Mesenchymal stem cell (in vitro differentiated cells and primary cell): ENCODE data around the gene LGALSL.

ENCODE experiments used
- DNase-seq: peaks from one replicate; pipeline ENCODE4 v3.0.0-alpha.2; 2013
- H2AFZ ChIP-seq: one replicate; pipeline ENCODE4 v1.6.1; 2013; ENCODE audit warnings: low read depth, mild to moderate bottlenecking, control low read depth, inconsistent platforms, low read length, moderate library complexity
- H2AK5ac ChIP-seq: 2 replicates; pipeline ENCODE4 v1.6.1; 2013; ENCODE audit warnings: low read length, moderate library complexity, mild to moderate bottlenecking, inconsistent platforms; ENCODE audit not compliant: severe bottlenecking
- H2BK120ac ChIP-seq: one replicate; pipeline ENCODE4 v1.6.1; 2013; ENCODE audit warnings: low read depth, mild to moderate bottlenecking, inconsistent platforms, low read length, moderate library complexity
- H2BK12ac ChIP-seq, 2 experiments: one replicate each; pipeline ENCODE4 v1.6.1; 2013; ENCODE audit warnings: inconsistent platforms in 2 of 2, low read length in 2 of 2, mild to moderate bottlenecking in 2 of 2, moderate library complexity in 2 of 2, control low read depth in 1 of 2
- H2BK15ac ChIP-seq: one replicate; pipeline ENCODE4 v1.6.1; 2013; ENCODE audit warnings: mild to moderate bottlenecking, low read depth, inconsistent platforms; ENCODE audit not compliant: poor library complexity, severe bottlenecking
- H2BK5ac ChIP-seq: 2 replicates; pipeline ENCODE4 v1.6.1; 2013; ENCODE audit warnings: low read depth, mild to moderate bottlenecking, low read length, control low read depth, inconsistent platforms; ENCODE audit not compliant: poor library complexity, severe bottlenecking
- H3K14ac ChIP-seq, 2 experiments: one replicate each; pipeline ENCODE4 v1.6.1; 2013; ENCODE audit warnings: inconsistent platforms in 2 of 2, low read length in 2 of 2, control low read depth in 1 of 2, mild to moderate bottlenecking in 1 of 2, moderate library complexity in 1 of 2
- H3K18ac ChIP-seq, 2 experiments: one replicate each; pipeline ENCODE4 v1.6.1; 2013; ENCODE audit warnings: inconsistent platforms in 2 of 2, low read length in 2 of 2, control low read depth in 1 of 2, low read depth in 1 of 2, mild to moderate bottlenecking in 1 of 2
- H3K23ac ChIP-seq, 2 experiments: one replicate each; pipeline ENCODE4 v1.6.1; 2013; ENCODE audit warnings: inconsistent platforms in 2 of 2, low read length in 2 of 2, mild to moderate bottlenecking in 2 of 2, moderate library complexity in 2 of 2, control low read depth in 1 of 2
- H3K27ac ChIP-seq: 2 replicates; pipeline ENCODE4 v1.5.1; 2013; ENCODE audit warnings: mild to moderate bottlenecking, moderate library complexity, low read length, control low read depth, inconsistent platforms; ENCODE audit not compliant: poor library complexity, severe bottlenecking
- H3K27me3 ChIP-seq, 2 experiments: 2 replicates each; pipeline versions ENCODE4 v1.6.1 to v1.7.0; 2013; ENCODE audit warnings: low read length in 2 of 2, mild to moderate bottlenecking in 2 of 2, moderate library complexity in 2 of 2, control low read depth in 1 of 2, inconsistent platforms in 1 of 2; ENCODE audit not compliant: control insufficient read depth in 1 of 2, insufficient read depth in 1 of 2
- H3K36me3 ChIP-seq, 2 experiments: 2 replicates each; pipeline versions ENCODE4 v1.6.1 to v1.7.0; 2013; ENCODE audit warnings: low read length in 2 of 2, control low read depth in 1 of 2, inconsistent platforms in 1 of 2, low read depth in 1 of 2, mild to moderate bottlenecking in 1 of 2; ENCODE audit not compliant: insufficient read depth in 2 of 2, control insufficient read depth in 1 of 2
- H3K4ac ChIP-seq, 2 experiments: one replicate each; pipeline ENCODE4 v1.6.1; 2013; ENCODE audit warnings: inconsistent platforms in 2 of 2, low read length in 2 of 2, mild to moderate bottlenecking in 2 of 2, moderate library complexity in 2 of 2, control low read depth in 1 of 2, low read depth in 1 of 2
- H3K4me1 ChIP-seq: 2 replicates; pipeline ENCODE4 v1.6.1; 2013; ENCODE audit warnings: low read depth, low read length, control low read depth; ENCODE audit not compliant: control insufficient read depth, insufficient read depth
- H3K4me2 ChIP-seq: 2 replicates; pipeline ENCODE4 v1.6.1; 2013; ENCODE audit warnings: low read length, mild to moderate bottlenecking, inconsistent platforms; ENCODE audit not compliant: poor library complexity, severe bottlenecking
- H3K4me3 ChIP-seq, 2 experiments: 2 replicates each; pipeline versions ENCODE4 v1.5.1 to v1.7.0; 2013; ENCODE audit warnings: low read length in 2 of 2, mild to moderate bottlenecking in 2 of 2, control low read depth in 1 of 2, low read depth in 1 of 2; ENCODE audit not compliant: insufficient read depth in 1 of 2
- H3K79me1 ChIP-seq: replicated peaks from 2 replicates; pipeline ENCODE4 v1.6.1; 2013; ENCODE audit warnings: mild to moderate bottlenecking, control low read depth, low read length, inconsistent platforms; ENCODE audit not compliant: poor library complexity, severe bottlenecking
- H3K9ac ChIP-seq: 2 replicates; pipeline ENCODE4 v1.7.0; 2013; ENCODE audit warnings: mild to moderate bottlenecking, low read length, moderate library complexity
- H3K9me3 ChIP-seq: 2 replicates; pipeline ENCODE4 v1.7.0; 2013; ENCODE audit warnings: mild to moderate bottlenecking, low read length; ENCODE audit not compliant: control insufficient read depth
- H4K8ac ChIP-seq: one replicate; pipeline ENCODE4 v1.6.1; 2013; ENCODE audit warnings: inconsistent platforms, mild to moderate bottlenecking, low read length, moderate library complexity
- H4K91ac ChIP-seq: one replicate; pipeline ENCODE4 v1.6.1; 2013; ENCODE audit warnings: mild to moderate bottlenecking, low read length, inconsistent platforms
- WGBS: methylation state at CpG from one replicate; pipeline ENCODE4 v1.1.7; 2013; ENCODE audit warnings: mixed read lengths; 5-methylcytosine and 5-hydroxymethylcytosine counted together

The LGALSL gene

DNA sequence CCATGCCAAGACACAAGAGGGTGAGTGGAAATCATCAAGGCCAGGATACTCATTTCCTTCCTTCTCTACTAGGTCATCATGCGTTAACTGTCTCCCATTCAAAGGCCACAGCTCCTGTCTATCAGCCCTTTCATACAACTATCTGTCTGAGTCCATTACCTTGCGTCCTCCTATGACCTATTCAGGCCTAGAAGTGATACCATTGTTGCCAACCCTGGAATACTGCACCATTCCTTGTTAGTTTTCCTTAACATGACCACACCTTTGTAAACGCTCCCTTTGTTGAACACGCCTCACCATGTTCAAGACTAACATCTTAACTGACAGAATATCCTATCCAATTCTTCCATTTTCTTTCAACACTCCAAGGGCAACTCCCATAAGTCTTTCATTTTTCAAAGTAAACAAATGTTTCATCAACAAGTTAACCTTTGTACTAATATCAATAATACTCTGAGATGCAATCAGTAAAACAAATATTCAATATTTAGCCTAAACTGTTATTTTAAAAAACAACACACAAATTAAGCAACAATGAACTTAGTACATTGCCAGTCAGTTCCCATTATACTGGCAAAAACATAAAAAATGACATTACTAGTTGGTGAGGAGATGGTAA is 19.8 kb upstream of the LGALSL start:
- Histone ChIP-seq H2BK12ac (no peak overlapping the region), H4K91ac (no peak overlapping the region)

DNA sequence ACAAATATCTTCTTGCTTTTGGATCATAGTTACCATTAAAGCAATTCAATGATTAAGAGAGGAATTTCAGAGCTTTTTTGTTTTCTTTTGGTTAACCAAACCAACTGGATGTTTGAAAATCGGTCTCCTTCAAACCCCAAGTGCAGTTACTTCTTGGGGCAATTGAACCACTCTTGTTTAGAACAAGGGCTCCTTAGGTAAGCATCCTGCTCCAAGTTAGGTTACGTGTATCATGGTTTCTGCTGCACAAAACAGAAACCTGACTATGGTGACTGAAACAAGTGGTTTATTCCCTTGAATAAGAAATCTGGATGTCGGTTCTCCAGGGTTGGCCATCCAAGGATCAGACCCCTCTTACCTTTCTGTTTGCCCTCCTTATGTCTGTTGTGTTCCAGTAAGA is 16.1 kb upstream of the LGALSL start:
- Histone ChIP-seq H2BK5ac (no peak overlapping the region), H3K27me3 (peaks cover 11 to 33% of the 10 kb centered on the region in 2 experiments), H3K9ac (no peak overlapping the region), H3K14ac (no peak overlapping the region), H2AFZ (no peak overlapping the region), H2AK5ac (no peak overlapping the region), H2BK120ac (no peak overlapping the region), H4K91ac (no peak overlapping the region), H4K8ac (no peak overlapping the region), H3K4me2 (no peak overlapping the region), H2BK15ac (no peak overlapping the region), H3K27ac (no peak overlapping the region), H3K4me1 (no peaks in the 10 kb centered on the region), H3K9me3 (no peaks in the 10 kb centered on the region), H3K4me3 (no peak overlapping the region), H3K23ac (no peak overlapping the region), H3K36me3 (no peaks in the 10 kb centered on the region), H3K18ac (no peak overlapping the region), H3K79me1 (no peaks in the 10 kb centered on the region), H2BK12ac (no peak overlapping the region), H3K4ac (no peak overlapping the region)
- 91% methylated on average over 2 of the region's 3 CpGs for WGBS
- DNase-seq = no peak

More for the DNA sequence above, 19.8 kb upstream of the LGALSL start:
- no peaks in the 10 kb centered on the region for H3K79me1 ChIP-seq
- no peak overlapping the region for H3K14ac ChIP-seq
- H3K27ac ChIP-seq = no peak overlapping the region
- no peaks in the 10 kb centered on the region for H3K36me3 ChIP-seq
- 92% methylated on average over 4 of the region's 4 CpGs for WGBS
- H3K4me2 ChIP-seq = no peak overlapping the region
- H2AFZ ChIP-seq = no peak overlapping the region
- H4K8ac ChIP-seq = no peak overlapping the region
- H3K4ac ChIP-seq = no peak overlapping the region
- no peak overlapping the region for H2BK15ac ChIP-seq
- no peak overlapping the region for H2AK5ac ChIP-seq
- H3K4me1 ChIP-seq = no peaks in the 10 kb centered on the region
- H2BK5ac ChIP-seq = no peak overlapping the region
- DNase-seq = no peak
- H3K9ac ChIP-seq = no peak overlapping the region
- H3K18ac ChIP-seq = no peak overlapping the region
- H3K4me3 ChIP-seq = no peak overlapping the region
- no peak overlapping the region for H3K23ac ChIP-seq
- H2BK120ac ChIP-seq = no peak overlapping the region
- no peaks in the 10 kb centered on the region for H3K9me3 ChIP-seq
- peaks cover 9 to 14% of the 10 kb centered on the region in 2 experiments for H3K27me3 ChIP-seq

DNA sequence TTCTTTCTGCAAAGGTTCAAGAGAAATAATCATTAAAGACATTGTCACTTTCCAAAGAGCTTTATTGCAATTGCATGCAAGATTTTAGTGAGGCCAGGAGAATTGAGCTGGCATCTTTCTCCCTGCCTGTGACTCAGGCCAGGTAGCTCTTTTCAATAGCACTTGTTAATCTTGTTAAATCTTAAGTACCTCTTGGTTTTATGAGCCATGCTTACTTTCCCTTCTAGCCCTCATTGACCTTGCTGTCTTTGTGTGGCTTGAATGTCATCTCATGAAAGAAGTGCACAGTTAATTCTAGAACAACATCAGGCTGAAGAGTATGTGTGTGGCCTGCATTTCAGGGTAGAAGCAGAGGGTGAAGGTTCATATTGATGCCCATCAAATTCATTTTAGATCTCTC is 14.8 kb upstream of the LGALSL start:
- DNase-seq = no peak
- H3K4me3 ChIP-seq = no peak overlapping the region

DNA sequence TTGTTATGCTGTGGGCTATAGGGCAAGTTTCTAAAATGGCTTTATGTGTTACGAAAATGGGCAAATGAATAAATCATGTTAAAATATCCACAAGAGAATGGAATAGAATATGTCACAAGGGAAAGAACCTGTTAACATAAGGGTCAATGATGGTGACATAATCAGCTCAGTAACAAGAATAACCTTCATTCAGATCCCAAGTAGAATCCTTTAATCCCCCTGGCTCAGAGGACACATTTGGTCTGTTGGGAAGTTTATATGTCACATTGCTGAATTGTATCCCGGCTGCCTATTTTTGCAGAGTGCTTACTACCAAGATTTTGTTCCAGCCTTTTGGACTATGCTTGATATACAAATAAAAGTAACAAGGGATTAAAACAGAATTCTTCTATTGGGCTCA is 13.1 kb upstream of the LGALSL start:
- Histone ChIP-seq H3K14ac (no peak overlapping the region), H3K18ac (no peak overlapping the region), H4K8ac (no peak overlapping the region), H2BK15ac (no peak overlapping the region), H3K4me1 (no peaks in the 10 kb centered on the region), H3K27ac (no peak overlapping the region), H2AK5ac (no peak overlapping the region), H3K79me1 (no peaks in the 10 kb centered on the region), H3K4me3 (no peak overlapping the region), H3K4me2 (no peak overlapping the region), H2BK5ac (no peak overlapping the region), H3K4ac (no peak overlapping the region), H3K9me3 (no peaks in the 10 kb centered on the region), H2BK12ac (no peak overlapping the region), H3K9ac (no peak overlapping the region), H3K27me3 (peaks cover 14 to 44% of the 10 kb centered on the region in 2 experiments), H2AFZ (no peak overlapping the region), H3K23ac (no peak overlapping the region), H4K91ac (no peak overlapping the region), H2BK120ac (no peak overlapping the region), H3K36me3 (no peaks in the 10 kb centered on the region)
- no CpG with 5 or more reads among the region's 2 CpGs for WGBS
- no peak for DNase-seq

More for the DNA sequence above, 14.8 kb upstream of the LGALSL start:
- Histone ChIP-seq H4K8ac (no peak overlapping the region), H3K4me2 (no peak overlapping the region), H3K18ac (no peak overlapping the region), H3K9ac (no peak overlapping the region), H3K9me3 (no peaks in the 10 kb centered on the region), H3K36me3 (no peaks in the 10 kb centered on the region), H2BK5ac (no peak overlapping the region), H3K79me1 (no peaks in the 10 kb centered on the region), H2AFZ (no peak overlapping the region), H2BK15ac (no peak overlapping the region), H3K23ac (no peak overlapping the region), H2BK12ac (no peak overlapping the region), H3K4ac (no peak overlapping the region), H3K27me3 (peaks cover 14 to 41% of the 10 kb centered on the region in 2 experiments), H2BK120ac (no peak overlapping the region), H3K27ac (no peak overlapping the region), H2AK5ac (no peak overlapping the region), H3K14ac (no peak overlapping the region), H3K4me1 (no peaks in the 10 kb centered on the region), H4K91ac (no peak overlapping the region)
